ENCODE measurements around the gene SLC35E2B. TPM values are rescaled to one million over a fixed set of nuclear protein-coding genes. Genes with fewer than 3 reads are reported as not detected.
"Not testable (repeated sequence)": the region's sequence is repeated elsewhere in the genome, so short reads cannot be mapped to it uniquely, and the experiment has no call there.

SLC35E2B gene
- total and polyA plus RNA-seq, 4 donors = 11.1 to 19.3 (median 12.6) TPM

DNA sequence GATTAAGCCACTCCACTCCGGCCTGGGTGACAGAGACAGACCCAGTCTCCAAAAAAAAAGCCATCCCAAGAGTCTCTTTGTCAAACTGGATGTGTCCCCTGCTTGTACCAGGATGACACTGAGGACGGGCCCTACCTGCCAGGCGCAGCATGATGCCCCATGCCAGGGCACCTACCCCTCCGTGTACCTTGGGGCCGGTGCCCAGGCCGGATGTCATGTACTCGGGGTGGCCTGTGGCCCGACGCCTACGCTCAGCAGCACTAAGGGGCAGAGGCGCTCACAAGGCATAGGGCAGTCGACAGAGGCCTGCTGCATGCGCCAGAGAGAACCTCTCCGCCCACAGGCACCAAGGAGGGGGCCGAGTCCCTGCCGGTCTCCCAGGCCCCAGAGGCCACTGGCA lies 53.2 kb downstream of the SLC35E2B start:
- 96% methylated on average over 16 of the region's 16 CpGs for WGBS
- not testable (repeated sequence) for H3K36me3 ChIP-seq (ENCODE audit: control insufficient read depth in 4 of 4, insufficient read depth in 3 of 4, low read depth in 1 of 4, low read length in 3 of 4); H3K27me3 ChIP-seq (ENCODE audit: control insufficient read depth in 4 of 4, insufficient read depth in 4 of 4, low read length in 3 of 4); DNase-seq (ENCODE audit: low spot score); H3K9me3 ChIP-seq (ENCODE audit: control insufficient read depth in 4 of 4, low read length in 3 of 4); H3K27ac ChIP-seq (ENCODE audit: low read depth in 1 of 2, low read length in 2 of 2); H3K4me1 ChIP-seq (ENCODE audit: control insufficient read depth in 4 of 4, insufficient read depth in 4 of 4, low read length in 3 of 4); H3K9ac ChIP-seq (ENCODE audit: low read depth in 1 of 2, low read length in 2 of 2); H3K4me3 ChIP-seq (ENCODE audit: low read depth in 1 of 3, low read length in 3 of 3)

DNA sequence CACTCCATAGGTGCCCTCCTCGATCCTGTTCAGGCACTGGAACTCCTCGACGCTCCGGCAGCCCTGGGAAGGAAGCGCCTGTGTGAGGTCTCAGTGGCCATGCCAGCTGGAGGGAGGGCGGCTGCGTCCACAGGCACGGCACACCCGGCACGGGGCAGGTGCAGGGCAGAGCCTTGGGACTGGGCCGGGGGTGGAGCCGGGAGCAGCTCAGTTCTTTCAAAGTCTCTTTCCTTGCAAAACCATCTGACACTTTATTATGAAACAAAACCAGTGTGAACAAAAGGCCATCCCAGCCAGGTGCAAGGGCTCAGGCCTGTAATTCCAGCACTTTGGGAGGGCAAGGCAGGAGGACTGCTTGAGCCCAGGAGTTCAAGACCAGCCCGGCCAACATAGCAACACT lies 54.1 kb downstream of the SLC35E2B start:
- H3K4me3 ChIP-seq (ENCODE audit: low read depth in 1 of 3, low read length in 3 of 3); H3K4me1 ChIP-seq (ENCODE audit: control insufficient read depth in 4 of 4, insufficient read depth in 4 of 4, low read length in 3 of 4); H3K27ac ChIP-seq (ENCODE audit: low read depth in 1 of 2, low read length in 2 of 2); H3K36me3 ChIP-seq (ENCODE audit: control insufficient read depth in 4 of 4, insufficient read depth in 3 of 4, low read depth in 1 of 4, low read length in 3 of 4); H3K27me3 ChIP-seq (ENCODE audit: control insufficient read depth in 4 of 4, insufficient read depth in 4 of 4, low read length in 3 of 4); H3K9ac ChIP-seq (ENCODE audit: low read depth in 1 of 2, low read length in 2 of 2); DNase-seq (ENCODE audit: low spot score); H3K9me3 ChIP-seq (ENCODE audit: control insufficient read depth in 4 of 4, low read length in 3 of 4): not testable (repeated sequence)
- 90% methylated on average over 9 of the region's 13 CpGs for WGBS

DNA sequence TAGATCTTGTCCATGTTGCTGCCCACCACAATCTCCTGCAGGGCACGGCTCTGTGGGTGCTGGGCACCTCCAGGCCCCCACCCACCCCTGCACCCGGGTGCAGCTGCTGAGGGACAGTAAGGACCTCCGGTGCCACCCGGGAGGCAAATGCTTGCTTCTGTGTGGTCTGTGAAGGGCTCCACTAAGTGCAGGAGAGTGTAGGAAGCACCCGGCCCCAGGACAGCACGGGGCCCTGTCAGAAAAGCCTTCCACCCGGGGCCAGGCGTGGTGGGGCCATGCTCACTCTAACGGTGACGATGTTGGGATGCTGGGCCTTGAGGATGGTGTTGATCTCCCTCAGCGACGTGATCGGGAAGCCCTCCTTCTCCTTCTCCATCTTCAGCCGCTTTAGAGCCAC lies 55.1 kb downstream of the SLC35E2B start:
- H3K9ac ChIP-seq (ENCODE audit: low read depth in 1 of 2, low read length in 2 of 2); DNase-seq (ENCODE audit: low spot score); H3K27ac ChIP-seq (ENCODE audit: low read depth in 1 of 2, low read length in 2 of 2); H3K36me3 ChIP-seq (ENCODE audit: control insufficient read depth in 4 of 4, insufficient read depth in 3 of 4, low read depth in 1 of 4, low read length in 3 of 4); H3K9me3 ChIP-seq (ENCODE audit: control insufficient read depth in 4 of 4, low read length in 3 of 4); H3K4me1 ChIP-seq (ENCODE audit: control insufficient read depth in 4 of 4, insufficient read depth in 4 of 4, low read length in 3 of 4); H3K27me3 ChIP-seq (ENCODE audit: control insufficient read depth in 4 of 4, insufficient read depth in 4 of 4, low read length in 3 of 4); H3K4me3 ChIP-seq (ENCODE audit: low read depth in 1 of 3, low read length in 3 of 3): not testable (repeated sequence)
- WGBS = 94% methylated on average over 14 of the region's 14 CpGs

DNA sequence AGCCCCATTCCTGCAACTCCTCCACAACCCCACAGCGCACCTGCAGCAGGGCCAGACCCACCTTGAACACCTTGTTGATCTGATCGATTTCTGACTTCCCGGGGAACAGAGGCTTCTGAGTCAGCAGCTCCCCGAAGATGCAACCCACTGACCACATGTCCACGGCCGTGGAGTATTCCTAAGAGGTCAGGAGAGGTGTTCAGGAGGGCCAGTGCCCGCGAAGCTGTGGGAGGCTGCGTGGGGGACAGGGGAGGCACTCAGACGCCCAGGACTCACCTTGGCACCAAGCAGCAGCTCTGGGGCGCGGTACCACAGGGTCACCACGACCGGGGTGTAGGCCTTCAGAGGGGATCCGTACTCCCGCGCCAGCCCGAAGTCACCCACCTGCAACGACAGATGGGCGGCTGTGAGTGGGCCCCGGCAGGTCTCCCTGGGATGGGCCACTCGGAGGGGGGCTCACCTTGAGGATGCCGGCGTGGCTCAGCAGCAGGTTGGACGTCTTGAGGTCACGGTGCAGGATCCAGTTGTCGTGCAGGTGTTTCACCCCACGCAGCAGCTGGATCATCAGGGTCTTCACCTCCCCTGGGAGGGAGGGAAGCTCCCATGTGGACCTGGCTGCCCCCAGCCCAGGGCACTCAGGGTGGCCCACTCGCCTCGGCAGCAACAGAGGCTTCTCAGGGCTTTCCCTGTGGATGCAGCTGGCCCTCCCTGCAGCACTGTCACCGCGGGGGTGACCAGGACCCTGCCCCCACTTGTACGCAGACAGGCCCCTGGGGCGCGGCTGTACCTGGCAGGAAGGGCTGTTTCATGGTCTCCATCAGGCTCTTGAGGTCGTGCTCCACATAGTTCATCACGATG lies 55.7 kb downstream of the SLC35E2B start:
- not testable (repeated sequence) for H3K4me1 ChIP-seq (ENCODE audit: control insufficient read depth in 4 of 4, insufficient read depth in 4 of 4, low read length in 3 of 4); H3K27me3 ChIP-seq (ENCODE audit: control insufficient read depth in 4 of 4, insufficient read depth in 4 of 4, low read length in 3 of 4); DNase-seq (ENCODE audit: low spot score); H3K9ac ChIP-seq (ENCODE audit: low read depth in 1 of 2, low read length in 2 of 2); H3K27ac ChIP-seq (ENCODE audit: low read depth in 1 of 2, low read length in 2 of 2); H3K4me3 ChIP-seq (ENCODE audit: low read depth in 1 of 3, low read length in 3 of 3); H3K9me3 ChIP-seq (ENCODE audit: control insufficient read depth in 4 of 4, low read length in 3 of 4); H3K36me3 ChIP-seq (ENCODE audit: control insufficient read depth in 4 of 4, insufficient read depth in 3 of 4, low read depth in 1 of 4, low read length in 3 of 4)
- 96% methylated on average over 37 of the region's 37 CpGs for WGBS

DNA sequence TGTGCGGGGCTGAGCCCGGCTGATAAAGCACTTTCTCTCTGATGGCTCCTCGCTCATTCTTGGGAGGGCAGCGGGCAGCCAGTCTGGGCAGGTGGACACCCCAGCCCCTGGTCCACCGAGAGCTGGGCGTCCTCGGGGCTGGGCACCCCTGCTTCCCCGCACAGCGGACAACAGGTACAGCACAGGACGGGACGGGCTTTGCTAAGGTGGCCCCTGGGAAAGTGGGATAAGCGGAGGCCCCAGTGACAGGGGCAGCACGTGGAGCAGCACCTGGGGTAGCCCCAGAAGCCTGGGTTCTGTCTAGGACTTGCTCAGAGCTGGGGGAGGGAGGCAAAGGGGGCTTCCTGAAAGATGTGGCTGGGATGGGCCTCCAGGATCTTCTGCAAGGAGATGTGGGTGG lies 58.0 kb downstream of the SLC35E2B start:
- peaks cover 5 to 10% (median 9%) of the 10 kb centered on the region in 4 donors for H3K36me3 ChIP-seq (ENCODE audit: control insufficient read depth in 4 of 4, insufficient read depth in 3 of 4, low read depth in 1 of 4, low read length in 3 of 4)
- not testable (repeated sequence) for H3K27me3 ChIP-seq (ENCODE audit: control insufficient read depth in 4 of 4, insufficient read depth in 4 of 4, low read length in 3 of 4); H3K4me3 ChIP-seq (ENCODE audit: low read depth in 1 of 3, low read length in 3 of 3); H3K4me1 ChIP-seq (ENCODE audit: control insufficient read depth in 4 of 4, insufficient read depth in 4 of 4, low read length in 3 of 4); H3K9ac ChIP-seq (ENCODE audit: low read depth in 1 of 2, low read length in 2 of 2); H3K9me3 ChIP-seq (ENCODE audit: control insufficient read depth in 4 of 4, low read length in 3 of 4); DNase-seq (ENCODE audit: low spot score); H3K27ac ChIP-seq (ENCODE audit: low read depth in 1 of 2, low read length in 2 of 2)
- WGBS = 92% methylated on average over 9 of the region's 13 CpGs

DNA sequence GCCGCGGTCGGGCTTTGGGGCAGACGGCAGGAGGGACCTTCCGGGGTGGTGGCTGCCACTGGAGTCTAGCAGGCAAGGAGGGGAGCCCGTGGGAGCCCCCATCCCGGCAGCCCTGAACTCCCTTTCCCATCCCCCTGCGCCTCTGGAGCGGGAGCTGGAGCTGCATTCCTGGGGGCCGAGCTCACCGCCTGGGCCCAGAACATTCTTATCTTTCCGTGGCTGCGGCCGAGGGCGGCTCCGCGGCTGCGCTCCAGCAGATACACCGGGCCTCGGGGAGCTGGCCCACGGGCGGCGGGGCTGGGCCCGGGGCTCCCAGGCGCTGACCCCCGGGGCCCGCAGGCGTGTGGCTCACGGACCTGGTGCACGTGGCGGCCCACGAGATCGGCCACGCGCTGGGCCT lies 59.2 kb downstream of the SLC35E2B start:
- H3K27ac ChIP-seq (ENCODE audit: low read depth in 1 of 2, low read length in 2 of 2); H3K27me3 ChIP-seq (ENCODE audit: control insufficient read depth in 4 of 4, insufficient read depth in 4 of 4, low read length in 3 of 4); DNase-seq (ENCODE audit: low spot score); H3K4me3 ChIP-seq (ENCODE audit: low read depth in 1 of 3, low read length in 3 of 3); H3K9ac ChIP-seq (ENCODE audit: low read depth in 1 of 2, low read length in 2 of 2); H3K4me1 ChIP-seq (ENCODE audit: control insufficient read depth in 4 of 4, insufficient read depth in 4 of 4, low read length in 3 of 4); H3K9me3 ChIP-seq (ENCODE audit: control insufficient read depth in 4 of 4, low read length in 3 of 4): not testable (repeated sequence)
- H3K36me3 ChIP-seq (ENCODE audit: control insufficient read depth in 4 of 4, insufficient read depth in 3 of 4, low read depth in 1 of 4, low read length in 3 of 4) = peaks cover 5 to 13% (median 11%) of the 10 kb centered on the region in 4 donors
- WGBS = no CpG with 5 or more reads among the region's 35 CpGs

All from liver (tissue), 9 donors.